GM12878 (cell line): ENCODE data around the gene PRUNE1. TPM values are rescaled to one million over a fixed set of nuclear protein-coding genes. Genes with fewer than 3 reads are reported as not detected.

Experiments used
- ATAC-seq: fragments of 200-7000 bp; cut with Tn5 transposase; 3 replicates; pipeline ENCODE4 v1.9.1; 2020; ENCODE audit warnings: mild to moderate bottlenecking, moderate library complexity
- BruUV-seq: library from RNA; stranded (reverse); fragments of 400-500 nt; replicated peaks from 2 replicates; lab custom pipeline; 2021; lab: Mats Ljungman, UMichigan
- CTCF ChIA-PET: fragments of 300-600 bp; sonication (Branson Sonifier 250); formaldehyde crosslinking; extraction: SDS; loops from one replicate; lab custom pipeline; 2021; ENCODE audit warnings: inconsistent platforms; lab: Yijun Ruan, JAX
- POLR2A ChIA-PET: fragments of 350-600 bp; formaldehyde crosslinking; extraction: SDS; loops from one replicate; lab custom pipeline; 2021; ENCODE audit warnings: inconsistent platforms; lab: Charles Lee
- RAD21 ChIA-PET: fragments of 300-600 bp; sonication (Branson Sonifier 250); formaldehyde crosslinking; loops from one replicate; lab custom pipeline; 2023; ENCODE audit warnings: antibody characterized with exemption; ENCODE audit not compliant: unreplicated experiment; lab: Charles Lee
- SMC1A ChIA-PET: fragments of 300-600 bp; sonication (Branson Sonifier 250); formaldehyde crosslinking; loops from one replicate; lab custom pipeline; 2023; ENCODE audit not compliant: unreplicated experiment, uncharacterized antibody; lab: Charles Lee
- DNase-seq: peaks from one replicate; pipeline ENCODE4 v3.0.0-alpha.2; 2011; ENCODE audit warnings: low read depth, low spot score
- FAIRE-seq: peaks from 3 replicates; lab custom pipeline; 2011; peaks lifted over from hg19 to GRCh38; lab: Jason Lieb, UNC
- H2AFZ ChIP-seq: 2 replicates; pipeline ENCODE4 v1.6.0; 2011; ENCODE audit warnings: low read depth, low read length, control low read depth; ENCODE audit not compliant: control insufficient read depth
- H3K27ac ChIP-seq: 2 replicates; pipeline ENCODE4 v1.5.1; 2011; ENCODE audit warnings: control low read depth; ENCODE audit not compliant: control insufficient read depth, insufficient read depth
- H3K27me3 ChIP-seq, 2 experiments: replicated peaks in 1 of 2; 2 replicates each; pipeline versions ENCODE4 v1.6.0 to v1.6.1; 2011; ENCODE audit warnings: low read length in 1 of 2; ENCODE audit not compliant: control insufficient read depth in 2 of 2, insufficient read depth in 2 of 2
- H3K36me3 ChIP-seq, 2 experiments: 2 replicates each; pipeline ENCODE4 v1.5.1; 2011; ENCODE audit warnings: low read length in 1 of 2; ENCODE audit not compliant: control insufficient read depth in 2 of 2, insufficient read depth in 2 of 2
- H3K4me1 ChIP-seq: 2 replicates; pipeline ENCODE4 v1.6.1; 2011; ENCODE audit warnings: mild to moderate bottlenecking, low read length, moderate library complexity, mixed read lengths; ENCODE audit not compliant: control insufficient read depth, insufficient read depth
- H3K4me2 ChIP-seq: 2 replicates; pipeline ENCODE4 v1.6.0; 2011; ENCODE audit warnings: control low read depth; ENCODE audit not compliant: control insufficient read depth, insufficient read depth
- H3K4me3 ChIP-seq: fragments of 200-600 bp; sonication (generic); 2 replicates; pipeline ENCODE4 v1.5.1; 2016
- H3K79me2 ChIP-seq: 2 replicates; pipeline ENCODE4 v1.6.0; 2011; ENCODE audit warnings: low read length; ENCODE audit not compliant: control insufficient read depth, insufficient read depth
- H3K9ac ChIP-seq: 2 replicates; pipeline ENCODE4 v1.8.0; 2011; ENCODE audit warnings: low read length, control low read depth, mixed read lengths; ENCODE audit not compliant: control insufficient read depth, insufficient read depth
- H3K9me3 ChIP-seq: replicated peaks from 3 replicates; pipeline ENCODE4 v1.5.1; 2011; ENCODE audit warnings: mild to moderate bottlenecking, low read length; ENCODE audit not compliant: control insufficient read depth, insufficient read depth
- H4K20me1 ChIP-seq: 2 replicates; pipeline ENCODE4 v1.6.0; 2011; ENCODE audit not compliant: control insufficient read depth, insufficient read depth
- MTA3 ChIP-seq: IDR thresholded peaks from 2 replicates; pipeline ENCODE4 v1.6.1; 2012; ENCODE audit warnings: low read length, inconsistent platforms, borderline replicate concordance
- WGBS: methylation state at CpG from one replicate; pipeline ENCODE4 v1.1.6; 2016; ENCODE audit warnings: low lambda C conversion rate; ENCODE audit not compliant: insufficient replicate concordance, insufficient coverage; ENCODE audit errors: missing lambda C conversion rate; 5-methylcytosine and 5-hydroxymethylcytosine counted together
- in situ Hi-C: fragments of 300-500 bp; cut with MboI; formaldehyde crosslinking; loops from 9 replicates; pipeline ENCODE4 v1.14.3; 2018; ENCODE audit warnings: mixed read lengths
- intact Hi-C: fragments of 100-400 bp; cut with micrococcal nuclease; formaldehyde crosslinking; loops from one replicate; pipeline ENCODE4 v1.14.2; 2022; ENCODE audit not compliant: unreplicated experiment
- polyA plus RNA-seq, 11 experiments: library from polyadenylated mRNA; depleted of rRNA in 4 of 11; unstranded in 6 of 11; stranded (reverse) in 5 of 11; fragments of >200 nt; fragmentation: Nextera tagmentation in 4 of 11; fragmentation: Illumina TruSeq in 1 of 11; extraction: Ambion mirVana in 4 of 11; extraction: Trizol in 1 of 11; gene quantifications; 1 replicate in 1 of 11; 2 replicates in 10 of 11; pipeline versions ENCODE4 v1.2.1 to v1.2.3, GENCODE V29; 2011 to 2016; ENCODE audit warnings: inconsistent platforms in 2 of 11, missing spikeins in 2 of 11, low read depth in 1 of 11
- total RNA-seq, 4 experiments: library from RNA; depleted of rRNA in 3 of 4; stranded (reverse); fragments of >200 nt in 3 of 4; fragmentation: Illumina TruSeq in 1 of 4; extraction: Trizol in 1 of 4; gene quantifications; 2 replicates each; pipeline versions ENCODE4 v1.2.1 to v1.2.3, GENCODE V29; 2013 to 2021
- TF ChIP-seq, protein P1 (sequence below): fragments of 450-650 bp; IDR thresholded peaks from 2 replicates; pipeline ENCODE4 v1.6.1; 2016; ENCODE audit warnings: mild to moderate bottlenecking, moderate library complexity, borderline replicate concordance
- TF ChIP-seq, protein P2 (sequence below): fragments of 150-350 bp; IDR thresholded peaks from 2 replicates; pipeline ENCODE4 v1.6.1; 2016; ENCODE audit warnings: low read depth, low read length

Gene PRUNE1
- total and polyA plus RNA-seq, 10 of the 15 experiments (the other 5 are each of a cell fraction or from before 2014, with no cell fraction given), result 4.7 to 24.5 (median 12.4) TPM

- TF ChIP-seq, protein P1, sequence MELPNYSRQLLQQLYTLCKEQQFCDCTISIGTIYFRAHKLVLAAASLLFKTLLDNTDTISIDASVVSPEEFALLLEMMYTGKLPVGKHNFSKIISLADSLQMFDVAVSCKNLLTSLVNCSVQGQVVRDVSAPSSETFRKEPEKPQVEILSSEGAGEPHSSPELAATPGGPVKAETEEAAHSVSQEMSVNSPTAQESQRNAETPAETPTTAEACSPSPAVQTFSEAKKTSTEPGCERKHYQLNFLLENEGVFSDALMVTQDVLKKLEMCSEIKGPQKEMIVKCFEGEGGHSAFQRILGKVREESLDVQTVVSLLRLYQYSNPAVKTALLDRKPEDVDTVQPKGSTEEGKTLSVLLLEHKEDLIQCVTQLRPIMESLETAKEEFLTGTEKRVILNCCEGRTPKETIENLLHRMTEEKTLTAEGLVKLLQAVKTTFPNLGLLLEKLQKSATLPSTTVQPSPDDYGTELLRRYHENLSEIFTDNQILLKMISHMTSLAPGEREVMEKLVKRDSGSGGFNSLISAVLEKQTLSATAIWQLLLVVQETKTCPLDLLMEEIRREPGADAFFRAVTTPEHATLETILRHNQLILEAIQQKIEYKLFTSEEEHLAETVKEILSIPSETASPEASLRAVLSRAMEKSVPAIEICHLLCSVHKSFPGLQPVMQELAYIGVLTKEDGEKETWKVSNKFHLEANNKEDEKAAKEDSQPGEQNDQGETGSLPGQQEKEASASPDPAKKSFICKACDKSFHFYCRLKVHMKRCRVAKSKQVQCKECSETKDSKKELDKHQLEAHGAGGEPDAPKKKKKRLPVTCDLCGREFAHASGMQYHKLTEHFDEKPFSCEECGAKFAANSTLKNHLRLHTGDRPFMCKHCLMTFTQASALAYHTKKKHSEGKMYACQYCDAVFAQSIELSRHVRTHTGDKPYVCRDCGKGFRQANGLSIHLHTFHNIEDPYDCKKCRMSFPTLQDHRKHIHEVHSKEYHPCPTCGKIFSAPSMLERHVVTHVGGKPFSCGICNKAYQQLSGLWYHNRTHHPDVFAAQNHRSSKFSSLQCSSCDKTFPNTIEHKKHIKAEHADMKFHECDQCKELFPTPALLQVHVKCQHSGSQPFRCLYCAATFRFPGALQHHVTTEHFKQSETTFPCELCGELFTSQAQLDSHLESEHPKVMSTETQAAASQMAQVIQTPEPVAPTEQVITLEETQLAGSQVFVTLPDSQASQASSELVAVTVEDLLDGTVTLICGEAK, result no peak
- TF ChIP-seq, protein P2, sequence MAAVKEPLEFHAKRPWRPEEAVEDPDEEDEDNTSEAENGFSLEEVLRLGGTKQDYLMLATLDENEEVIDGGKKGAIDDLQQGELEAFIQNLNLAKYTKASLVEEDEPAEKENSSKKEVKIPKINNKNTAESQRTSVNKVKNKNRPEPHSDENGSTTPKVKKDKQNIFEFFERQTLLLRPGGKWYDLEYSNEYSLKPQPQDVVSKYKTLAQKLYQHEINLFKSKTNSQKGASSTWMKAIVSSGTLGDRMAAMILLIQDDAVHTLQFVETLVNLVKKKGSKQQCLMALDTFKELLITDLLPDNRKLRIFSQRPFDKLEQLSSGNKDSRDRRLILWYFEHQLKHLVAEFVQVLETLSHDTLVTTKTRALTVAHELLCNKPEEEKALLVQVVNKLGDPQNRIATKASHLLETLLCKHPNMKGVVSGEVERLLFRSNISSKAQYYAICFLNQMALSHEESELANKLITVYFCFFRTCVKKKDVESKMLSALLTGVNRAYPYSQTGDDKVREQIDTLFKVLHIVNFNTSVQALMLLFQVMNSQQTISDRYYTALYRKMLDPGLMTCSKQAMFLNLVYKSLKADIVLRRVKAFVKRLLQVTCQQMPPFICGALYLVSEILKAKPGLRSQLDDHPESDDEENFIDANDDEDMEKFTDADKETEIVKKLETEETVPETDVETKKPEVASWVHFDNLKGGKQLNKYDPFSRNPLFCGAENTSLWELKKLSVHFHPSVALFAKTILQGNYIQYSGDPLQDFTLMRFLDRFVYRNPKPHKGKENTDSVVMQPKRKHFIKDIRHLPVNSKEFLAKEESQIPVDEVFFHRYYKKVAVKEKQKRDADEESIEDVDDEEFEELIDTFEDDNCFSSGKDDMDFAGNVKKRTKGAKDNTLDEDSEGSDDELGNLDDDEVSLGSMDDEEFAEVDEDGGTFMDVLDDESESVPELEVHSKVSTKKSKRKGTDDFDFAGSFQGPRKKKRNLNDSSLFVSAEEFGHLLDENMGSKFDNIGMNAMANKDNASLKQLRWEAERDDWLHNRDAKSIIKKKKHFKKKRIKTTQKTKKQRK, result no peak
- TF ChIP-seq, all 136 proteins: peak for 0
These were observed 8.3 kb upstream of the PRUNE1 start (continued) for GRCh38 chr1:150999926-151000325.

GRCh38 chr1:151000408-151000807, 7.8 kb upstream of the PRUNE1 start:
- Histone ChIP-seq H3K4me2 (no peak overlapping the region), H2AFZ (no peak overlapping the region), H3K4me3 (no peak overlapping the region), H3K4me1 (peaks cover 4% of the 10 kb centered on the region; the same call in 1 of the 2 replicates), H3K79me2 (peaks cover under 1% of the 10 kb centered on the region), H3K36me3 (no peaks in the 10 kb centered on the region; a peak in 1 of 4 replicates), H3K9ac (no peak overlapping the region), H3K9me3 (no peaks in the 10 kb centered on the region), H3K27me3 (no peaks in the 10 kb centered on the region), H3K27ac (no peak overlapping the region)
- in situ Hi-C loops (no loop called here), intact Hi-C loops (no loop called here)
- SMC1A ChIA-PET, result interaction anchor here (0.7 kb wide), 1 partner anchor 78 kb away, joined by 3 read pairs; no protein-coding TSS in a partner anchor
- CTCF ChIA-PET, result interaction anchor here (0.8 to 16.2 kb wide), 4 partner anchors 10 to 78 kb away, joined by 3 to 252 read pairs (median 4); partner anchors contain the start of genes ANXA9 and CERS2
- 94% methylated on average over 3 of the region's 3 CpGs for WGBS
- RAD21 ChIA-PET, result no interaction called here
- no TSS peak for BruUV-seq
- FAIRE-seq, result no peak
- ATAC-seq, result no peak
- DNase-seq, result no peak
- POLR2A ChIA-PET, result no interaction called here
- no peak for TF ChIP-seq MTA3
- TF ChIP-seq, all 136 proteins: peak for 0
- H4K20me1 ChIP-seq, result no peaks in the 10 kb centered on the region
